HCT116 (cell line): ENCODE data around the gene ABCG8. TPM values are rescaled to one million over a fixed set of nuclear protein-coding genes. Genes with fewer than 3 reads are reported as not detected.

Experiments used
- ATAC-seq: fragments of 200-7000 bp; cut with Tn5 transposase; 2 replicates; pipeline ENCODE4 v1.9.1; 2020; ENCODE audit warnings: mild to moderate bottlenecking, moderate library complexity
- BruUV-seq: library from RNA; stranded (reverse); fragments of 400-500 nt; replicated peaks from 2 replicates; lab custom pipeline; 2021; lab: Mats Ljungman, UMichigan
- CTCF ChIA-PET: fragments of 300-600 bp; sonication (Branson Sonifier 250); formaldehyde crosslinking; loops from one replicate; lab custom pipeline; 2021; ENCODE audit warnings: antibody characterized with exemption; lab: Charles Lee
- POLR2A ChIA-PET: fragments of 300-600, 350-600 bp; sonication (Branson Sonifier 250); formaldehyde crosslinking; loops from one replicate; lab custom pipeline; 2021; ENCODE audit warnings: antibody characterized with exemption; lab: Charles Lee
- RAD21 ChIA-PET, 2 experiments: fragments of 300-600 bp; sonication (Branson Sonifier 250); formaldehyde crosslinking; loops; one replicate each; lab custom pipeline; 2023; ENCODE audit warnings: low total read pairs in 2 of 2; ENCODE audit not compliant: uncharacterized antibody in 2 of 2, unreplicated experiment in 2 of 2, low non-redundant PET in 1 of 2; lab: Charles Lee
- DNase-seq: peaks from one replicate; pipeline ENCODE4 v3.0.0-alpha.2; 2010; ENCODE audit warnings: low read depth, low spot score
- H2AFZ ChIP-seq: fragments of 200-600 bp; shearing (Covaris generic), sonication (generic); 2 replicates; pipeline ENCODE4 v1.6.1; 2017; ENCODE audit warnings: low read depth, mixed run types, mixed read lengths, antibody characterized with exemption, low read length; ENCODE audit not compliant: poor library complexity, severe bottlenecking
- H3K27ac ChIP-seq: 2 replicates; pipeline ENCODE4 v1.5.1; 2012; ENCODE audit warnings: low read depth, low read length
- H3K27me3 ChIP-seq: fragments of 200-600 bp; sonication (generic); 2 replicates; pipeline ENCODE4 v1.6.1; 2016; ENCODE audit warnings: mixed run types, low read length, mixed read lengths; ENCODE audit not compliant: insufficient read depth
- H3K36me3 ChIP-seq, 2 experiments: fragments of 200-500 bp in 1 of 2; fragments of 200-600 bp in 1 of 2; sonication (Bioruptor generic) in 1 of 2; sonication (generic) in 1 of 2; 2 replicates each; pipeline versions ENCODE4 v1.5.1 to v1.6.1; 2014 to 2016; ENCODE audit warnings: low read length in 2 of 2, inconsistent platforms in 1 of 2, mixed read lengths in 1 of 2, mixed run types in 1 of 2; ENCODE audit not compliant: insufficient read depth in 2 of 2, control insufficient read depth in 1 of 2
- H3K4me1 ChIP-seq, 2 experiments: fragments of 200-600 bp in 1 of 2; sonication (generic) in 1 of 2; 2 replicates each; pipeline versions ENCODE4 v1.5.1 to v1.6.1; 2012 to 2017; ENCODE audit warnings: low read length in 2 of 2, inconsistent platforms in 1 of 2, mild to moderate bottlenecking in 1 of 2, mixed read lengths in 1 of 2, mixed run types in 1 of 2, moderate library complexity in 1 of 2; ENCODE audit not compliant: insufficient read depth in 2 of 2, control insufficient read depth in 1 of 2
- H3K4me2 ChIP-seq: fragments of 200-600 bp; sonication (generic); 2 replicates; pipeline ENCODE4 v1.6.1; 2017; ENCODE audit warnings: mixed run types, low read length, mixed read lengths
- H3K4me3 ChIP-seq, 2 experiments: fragments of 200-600 bp in 1 of 2; sonication (generic) in 1 of 2; replicated peaks in 1 of 2; 2 replicates each; pipeline ENCODE4 v1.5.1; 2011 to 2016; ENCODE audit warnings: low read length in 2 of 2, control low read depth in 1 of 2, low read depth in 1 of 2, mild to moderate bottlenecking in 1 of 2, mixed read lengths in 1 of 2, mixed run types in 1 of 2
- H3K79me2 ChIP-seq: fragments of 200-600 bp; sonication (generic); 2 replicates; pipeline ENCODE4 v1.6.1; 2017; ENCODE audit warnings: mild to moderate bottlenecking, mixed run types, low read length, moderate library complexity, mixed read lengths; ENCODE audit not compliant: insufficient read depth
- H3K9ac ChIP-seq: fragments of 200-600 bp; sonication (generic); 2 replicates; pipeline ENCODE4 v1.6.1; 2016; ENCODE audit warnings: low read length, mixed read lengths
- H3K9me2 ChIP-seq: fragments of 200-600 bp; sonication (generic), shearing (Covaris generic); 2 replicates; pipeline ENCODE4 v1.6.1; 2017; ENCODE audit warnings: mixed run types, mild to moderate bottlenecking, moderate library complexity; ENCODE audit not compliant: insufficient read depth
- H3K9me3 ChIP-seq, 2 experiments: fragments of 200-500 bp in 1 of 2; fragments of 200-600 bp in 1 of 2; sonication (Bioruptor generic) in 1 of 2; sonication (generic) in 1 of 2; 2 replicates each; pipeline ENCODE4 v1.6.1; 2014 to 2017; ENCODE audit warnings: low read length in 2 of 2, mixed read lengths in 2 of 2, inconsistent platforms in 1 of 2, low read depth in 1 of 2, mild to moderate bottlenecking in 1 of 2, mixed run types in 1 of 2, moderate library complexity in 1 of 2; ENCODE audit not compliant: control insufficient read depth in 1 of 2, insufficient read depth in 1 of 2
- H4K20me1 ChIP-seq: fragments of 200-600 bp; sonication (generic), shearing (Covaris generic); 2 replicates; pipeline ENCODE4 v1.6.1; 2017; ENCODE audit warnings: mixed run types, mild to moderate bottlenecking, moderate library complexity; ENCODE audit not compliant: insufficient read depth
- CBX3 ChIP-seq: IDR thresholded peaks from 2 replicates; pipeline ENCODE4 v1.6.1; 2012; ENCODE audit warnings: low read depth
- POLR2AphosphoS5 ChIP-seq: IDR thresholded peaks from 2 replicates; pipeline ENCODE4 v1.6.1; 2011; ENCODE audit warnings: mild to moderate bottlenecking, low read depth, low read length, moderate library complexity
- ZFX ChIP-seq: fragments of 450-650 bp; IDR thresholded peaks from 2 replicates; pipeline ENCODE4 v1.6.1; 2017
- intact Hi-C: fragments of 100-400 bp; cut with micrococcal nuclease; formaldehyde crosslinking; loops from 2 replicates; pipeline ENCODE4 v1.10.0; 2022
- total RNA-seq: library from RNA; stranded (reverse); gene quantifications from one replicate; pipeline ENCODE4 v1.2.1, GENCODE V29; 2021; ENCODE audit not compliant: unreplicated experiment
- TF ChIP-seq, protein P1 (sequence below), 3 experiments: fragments of 200-600 bp in 1 of 3; sonication (generic) in 1 of 3; IDR thresholded peaks in 2 of 3; conservative IDR thresholded peaks in 1 of 3; 2 replicates each; pipeline ENCODE4 v1.5.1; 2012 to 2017; ENCODE audit warnings: low read depth in 2 of 3, low read length in 2 of 3, antibody characterized with exemption in 1 of 3, borderline replicate concordance in 1 of 3, control low read depth in 1 of 3, mild to moderate bottlenecking in 1 of 3, mixed read lengths in 1 of 3, mixed run types in 1 of 3, moderate library complexity in 1 of 3; ENCODE audit not compliant: insufficient read depth in 1 of 3
- TF ChIP-seq, protein P2 (sequence below): IDR thresholded peaks from 2 replicates; pipeline ENCODE4 v1.6.1; 2012

The ABCG8 gene
- total RNA-seq, 1 experiment from 2014 or later = 0.05 TPM

DNA sequence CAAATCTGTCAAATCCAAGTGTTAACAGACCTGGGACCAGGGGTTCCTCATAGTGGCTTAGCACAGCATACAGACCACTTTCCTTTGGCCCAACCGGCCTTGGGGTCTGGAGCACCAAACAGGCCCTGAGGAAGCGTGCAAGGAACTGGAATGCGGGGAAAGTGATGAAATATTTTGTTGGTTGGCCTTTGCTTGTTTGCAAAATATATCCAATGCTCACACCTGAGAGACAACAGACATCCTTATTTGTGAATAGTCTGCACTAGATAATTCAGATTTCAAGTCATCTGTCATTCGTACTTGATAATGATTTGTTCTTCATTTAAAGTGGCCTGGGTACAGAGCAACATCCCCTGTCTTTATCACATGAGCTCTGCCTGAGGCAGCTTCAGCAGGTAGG is 43.5 kb downstream of the ABCG8 start:
- CTCF ChIA-PET = no interaction called here
- TF ChIP-seq, protein P1, sequence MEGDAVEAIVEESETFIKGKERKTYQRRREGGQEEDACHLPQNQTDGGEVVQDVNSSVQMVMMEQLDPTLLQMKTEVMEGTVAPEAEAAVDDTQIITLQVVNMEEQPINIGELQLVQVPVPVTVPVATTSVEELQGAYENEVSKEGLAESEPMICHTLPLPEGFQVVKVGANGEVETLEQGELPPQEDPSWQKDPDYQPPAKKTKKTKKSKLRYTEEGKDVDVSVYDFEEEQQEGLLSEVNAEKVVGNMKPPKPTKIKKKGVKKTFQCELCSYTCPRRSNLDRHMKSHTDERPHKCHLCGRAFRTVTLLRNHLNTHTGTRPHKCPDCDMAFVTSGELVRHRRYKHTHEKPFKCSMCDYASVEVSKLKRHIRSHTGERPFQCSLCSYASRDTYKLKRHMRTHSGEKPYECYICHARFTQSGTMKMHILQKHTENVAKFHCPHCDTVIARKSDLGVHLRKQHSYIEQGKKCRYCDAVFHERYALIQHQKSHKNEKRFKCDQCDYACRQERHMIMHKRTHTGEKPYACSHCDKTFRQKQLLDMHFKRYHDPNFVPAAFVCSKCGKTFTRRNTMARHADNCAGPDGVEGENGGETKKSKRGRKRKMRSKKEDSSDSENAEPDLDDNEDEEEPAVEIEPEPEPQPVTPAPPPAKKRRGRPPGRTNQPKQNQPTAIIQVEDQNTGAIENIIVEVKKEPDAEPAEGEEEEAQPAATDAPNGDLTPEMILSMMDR (IDR thresholded peaks at IDR 0.05 in 2 of 3, conservative IDR thresholded peaks at IDR 0.05 in 1 of 3; ENCODE audit: borderline replicate concordance in 1 of 3, insufficient read depth in 1 of 3, low read depth in 2 of 3, low read length in 2 of 3) = no peak
- no peak for TF ChIP-seq POLR2AphosphoS5
- no peak for TF ChIP-seq CBX3
- TF ChIP-seq, protein P2, sequence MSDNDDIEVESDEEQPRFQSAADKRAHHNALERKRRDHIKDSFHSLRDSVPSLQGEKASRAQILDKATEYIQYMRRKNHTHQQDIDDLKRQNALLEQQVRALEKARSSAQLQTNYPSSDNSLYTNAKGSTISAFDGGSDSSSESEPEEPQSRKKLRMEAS = no peak
- no peak for ATAC-seq
- DNase-seq = no peak
- POLR2A ChIA-PET = no interaction called here
- no peaks in the 10 kb centered on the region for H3K27me3 ChIP-seq
- H3K27ac ChIP-seq = no peak overlapping the region
- no peak overlapping the region for H3K4me3 ChIP-seq
- no peaks in the 10 kb centered on the region for H4K20me1 ChIP-seq
- no peaks in the 10 kb centered on the region for H3K79me2 ChIP-seq
- no peaks in the 10 kb centered on the region for H3K9me2 ChIP-seq
- intact Hi-C loops = no loop called here
- BruUV-seq = no TSS peak
- H3K36me3 ChIP-seq = peaks cover 2 to 13% of the 10 kb centered on the region in 2 experiments; a peak in 3 of 4 replicates
- H3K4me2 ChIP-seq = no peak overlapping the region
- no peak overlapping the region for H3K9ac ChIP-seq
- no peaks in the 10 kb centered on the region for H3K9me3 ChIP-seq
- no peak overlapping the region for H2AFZ ChIP-seq
- RAD21 ChIA-PET = no interaction called here
- H3K4me1 ChIP-seq = 0 out of 4 replicates have a peak, but pooled peaks cover 0 to 6% of the 10 kb centered on the region in 2 experiments

DNA sequence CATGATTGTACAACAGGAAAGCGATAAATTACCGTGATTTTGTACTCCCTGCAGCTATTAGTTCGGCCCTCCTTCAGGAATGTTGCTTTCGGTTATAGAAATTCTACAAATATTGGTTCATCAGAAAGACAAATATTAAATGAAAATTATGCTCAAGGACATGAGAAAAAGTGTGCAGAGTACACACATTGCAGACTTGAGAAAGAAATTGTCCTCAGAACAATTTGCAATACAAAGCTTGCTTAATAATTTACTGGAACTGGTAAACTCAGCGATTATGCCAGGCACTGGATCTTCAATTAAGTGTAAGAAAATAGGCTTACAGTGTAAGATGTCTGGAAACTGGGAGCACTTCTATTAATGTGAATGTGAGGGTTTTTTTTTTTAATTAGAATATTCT is 45.9 kb downstream of the ABCG8 start:
- POLR2A ChIA-PET = no interaction called here
- Histone ChIP-seq H3K9me2 (no peaks in the 10 kb centered on the region), H3K79me2 (no peaks in the 10 kb centered on the region), H4K20me1 (0 out of 2 replicates have a peak, but pooled peaks cover 6% of the 10 kb centered on the region), H3K9ac (no peak overlapping the region), H3K9me3 (no peaks in the 10 kb centered on the region), H3K4me2 (no peak overlapping the region), H3K27ac (no peak overlapping the region), H3K4me1 (0 out of 4 replicates have a peak, but pooled peaks cover 0 to under 1% of the 10 kb centered on the region in 2 experiments), H3K4me3 (no peak overlapping the region), H3K27me3 (no peaks in the 10 kb centered on the region), H2AFZ (no peak overlapping the region), H3K36me3 (peaks cover 22 to 31% of the 10 kb centered on the region in 2 experiments)
- RAD21 ChIA-PET = no interaction called here
- intact Hi-C loops = no loop called here
- no peak for TF ChIP-seq ZFX
- no TSS peak for BruUV-seq
- ATAC-seq (no peak), DNase-seq (no peak)
- CTCF ChIA-PET = no interaction called here
